Activated CD4-positive, CD25-positive, alpha-beta regulatory T cell treated with anti-CD3 and anti-CD28 coated beads, Interleukin-2, amount 50 U/mL, for 16 hours (primary cell): Measurements from ENCODE around the gene IL3RA.
"Not testable (repeated sequence)": the region's sequence is repeated elsewhere in the genome, so short reads cannot be mapped to it uniquely, and the experiment has no call there.

ENCODE experiments used
- DNase-seq: peaks from one replicate; pipeline ENCODE4 v3.0.0-alpha.2; 2020; ENCODE audit warnings: low read depth, low spot score

Gene IL3RA

GRCh38 chrX:1336331-1336943, at the start of gene IL3RA:
TSS of gene IL3RA (plus strand) at chrX:1336785. CDS start at chrX:1341766, 4,981 bp downstream.
- no peak for DNase-seq

DNA sequence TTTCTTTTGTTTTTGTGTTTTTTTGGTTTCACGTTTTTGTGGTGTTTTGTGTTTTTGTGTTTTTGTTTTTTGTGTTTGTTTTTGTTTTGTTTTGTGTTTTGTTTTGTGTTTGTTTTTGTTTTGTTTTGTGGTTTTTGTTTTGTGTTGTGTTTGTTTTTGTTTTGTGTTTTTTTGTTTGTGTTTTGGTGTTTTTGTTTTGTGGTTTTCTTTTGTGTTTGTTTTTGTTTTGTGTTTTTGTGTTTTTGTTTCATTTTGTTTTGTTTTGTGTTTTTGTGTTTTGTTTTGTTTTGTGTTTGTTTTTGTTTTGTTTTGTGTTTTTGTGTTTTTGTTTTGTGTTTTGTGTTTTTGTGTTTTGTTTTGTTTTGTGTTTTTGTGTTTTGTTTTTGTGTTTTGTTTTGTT, 47.0 kb upstream of the IL3RA start:
- DNase-seq, result no peak

DNA sequence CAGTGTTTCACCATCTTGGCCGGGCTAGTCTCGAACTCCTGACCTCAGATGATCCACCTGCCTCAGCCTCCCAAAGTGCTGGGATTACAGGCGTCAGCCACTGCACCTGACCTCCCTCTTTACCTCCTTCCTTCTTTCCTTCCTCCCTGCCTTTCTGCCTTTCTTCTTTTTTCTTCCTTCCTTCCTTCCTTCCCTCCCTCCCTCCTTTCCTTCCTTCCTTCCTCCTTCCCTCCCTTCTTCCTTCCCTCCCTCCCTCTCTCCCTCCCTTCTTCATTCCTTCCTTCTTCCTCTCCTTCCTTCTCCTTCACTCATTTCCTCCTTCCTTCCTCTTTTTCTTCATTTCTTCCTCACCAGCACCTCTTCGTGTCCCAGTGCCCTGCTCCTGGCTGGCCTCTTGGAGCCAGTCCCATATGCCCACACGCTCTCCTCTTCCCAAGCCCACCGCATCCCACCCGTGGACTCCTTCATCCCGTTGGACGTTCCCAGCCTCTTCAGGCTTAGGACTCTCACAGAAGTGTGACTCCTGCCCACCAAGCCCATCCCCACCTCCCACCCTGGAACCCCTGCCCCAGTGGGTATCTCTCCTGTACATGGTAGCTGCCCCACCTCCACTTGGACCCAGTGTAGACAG, 45.4 kb upstream of the IL3RA start:
- no peak for DNase-seq

DNA sequence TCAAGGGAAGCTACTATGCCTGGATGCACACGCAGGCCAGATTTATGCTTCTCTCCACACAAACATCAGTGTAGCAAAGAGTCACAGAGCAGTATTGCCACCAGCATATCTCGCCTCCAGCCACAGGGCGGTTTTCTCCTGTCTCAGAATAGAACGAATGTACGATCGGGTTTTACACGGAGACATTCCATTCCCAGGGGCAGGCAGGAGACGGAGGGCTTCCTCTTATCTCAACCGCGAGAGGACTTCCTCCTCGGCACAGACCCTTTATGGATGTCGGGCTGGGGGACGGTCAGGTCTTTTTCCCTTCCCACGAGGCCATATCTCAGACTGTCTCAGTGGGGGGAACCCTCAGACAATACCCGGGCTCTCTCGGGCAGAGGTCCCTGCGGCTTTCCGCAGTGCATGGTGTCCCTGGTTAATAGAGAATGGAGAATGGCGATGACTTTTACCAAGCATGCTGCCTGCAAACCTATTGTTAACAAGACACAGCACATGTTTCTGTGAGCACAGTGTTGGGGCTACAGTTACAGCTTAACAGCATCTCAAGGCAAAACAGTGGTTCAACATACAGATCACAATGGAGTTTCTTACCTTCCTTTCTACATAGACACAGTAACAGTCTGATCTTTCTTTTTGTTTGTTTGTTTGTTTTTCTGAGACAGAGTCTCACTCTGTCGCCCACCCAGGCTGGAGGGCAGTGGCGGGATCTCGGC, 43.9 kb upstream of the IL3RA start:
- no peak for DNase-seq

GRCh38 chrX:1294301-1295067, 42.1 kb upstream of the IL3RA start:
- DNase-seq, result no peak

DNA sequence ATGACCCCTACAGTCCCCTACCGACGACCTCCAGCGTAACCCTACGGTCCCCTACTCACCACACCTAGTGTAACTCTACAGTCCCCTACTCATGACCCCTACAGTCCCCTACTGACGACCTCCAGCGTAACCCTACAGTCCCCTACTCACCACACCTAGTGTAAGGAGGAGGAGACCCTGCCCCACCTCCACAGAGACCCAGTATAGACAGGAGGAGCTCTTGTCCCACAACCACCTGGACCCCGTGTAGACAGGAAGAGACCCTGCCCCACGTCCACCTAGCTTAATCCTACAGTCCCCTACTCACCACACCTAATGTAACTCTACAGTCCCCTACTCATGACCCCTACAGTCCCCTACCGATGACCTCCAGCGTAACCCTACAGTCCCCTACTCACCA, 41.0 kb upstream of the IL3RA start:
- DNase-seq, result no peak

DNA sequence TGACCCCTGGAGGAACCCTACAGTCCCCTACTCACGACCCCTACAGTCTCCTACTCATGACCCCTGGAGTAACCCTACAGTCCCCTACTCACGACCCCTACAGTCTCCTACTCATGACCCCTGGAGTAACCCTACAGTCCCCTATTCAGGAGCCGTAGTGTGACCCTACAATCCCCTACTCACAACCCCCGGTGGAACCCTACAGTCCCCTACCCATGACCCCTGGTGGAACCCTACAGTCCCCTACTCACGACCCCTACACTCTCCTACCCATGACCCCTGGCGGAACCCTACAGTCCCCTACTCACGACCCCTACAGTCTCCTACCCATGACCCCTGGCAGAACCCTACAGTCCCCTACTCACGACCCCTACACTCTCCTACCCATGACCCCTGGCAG, 39.0 kb upstream of the IL3RA start:
- DNase-seq, result not testable (repeated sequence)

GRCh38 chrX:1300449-1300848, 36.1 kb upstream of the IL3RA start:
- no peak for DNase-seq

GRCh38 chrX:1305411-1305810, 31.2 kb upstream of the IL3RA start:
- DNase-seq, result no peak

- no peak for DNase-seq
Measured at GRCh38 chrX:1306909-1307625, 29.5 kb upstream of the IL3RA start.

DNA sequence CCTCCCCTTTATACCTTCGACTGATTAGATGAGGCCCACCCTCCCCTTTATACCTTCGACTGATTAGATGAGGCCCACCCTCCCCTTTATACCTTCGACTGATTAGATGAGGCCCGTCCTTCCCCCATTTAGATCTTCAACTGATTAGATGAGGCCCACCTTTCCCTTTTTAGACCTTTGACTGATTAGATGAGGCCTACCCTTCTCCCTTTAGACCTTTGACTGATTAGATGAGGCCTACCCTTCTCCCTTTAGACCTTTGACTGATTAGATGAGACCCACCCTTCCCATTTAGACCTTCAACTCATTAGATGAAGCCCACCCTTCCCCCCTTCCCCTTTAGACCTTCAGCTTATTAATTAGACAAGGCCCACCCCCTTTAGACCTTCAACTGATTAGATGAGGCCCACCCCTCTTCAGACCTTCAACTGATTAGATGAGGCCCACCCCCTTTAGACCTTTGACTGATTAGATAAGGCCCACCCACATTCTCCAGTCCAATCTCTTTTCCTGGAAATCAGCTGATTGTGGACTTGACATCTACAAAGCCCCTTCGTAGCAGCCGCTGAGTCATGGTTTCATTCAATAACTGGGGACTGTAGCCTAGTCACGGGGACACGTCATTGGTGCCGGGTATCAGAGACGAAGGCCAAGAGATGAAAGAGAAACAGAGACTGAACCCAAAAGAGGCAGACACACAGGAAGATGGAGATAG, 28.8 kb upstream of the IL3RA start:
- no peak for DNase-seq

DNA sequence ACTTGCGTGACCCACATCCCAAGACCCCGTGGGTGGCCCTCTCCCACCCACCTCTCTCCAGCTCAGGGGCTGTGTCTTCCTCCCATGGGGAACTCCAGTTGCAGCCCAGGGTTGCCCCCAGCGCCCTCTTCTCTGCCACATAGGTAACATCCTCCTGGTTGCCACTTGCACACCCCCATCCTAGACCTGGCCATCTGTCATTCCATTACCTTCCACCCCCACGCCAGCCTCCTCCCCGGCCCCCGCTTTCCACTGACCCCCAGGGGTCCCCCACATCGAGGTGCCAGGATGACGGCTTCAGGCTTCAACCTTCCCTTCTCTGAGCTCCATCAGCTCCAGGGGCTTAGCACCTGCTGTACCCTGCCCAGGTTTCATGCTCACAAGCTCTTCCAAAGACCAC, 28.1 kb upstream of the IL3RA start:
- DNase-seq, result no peak

- DNase-seq, result not testable (repeated sequence)
Measured at GRCh38 chrX:1308917-1309316, 27.7 kb upstream of the IL3RA start.

- no peak for DNase-seq
Measured at GRCh38 chrX:1313788-1314187, 22.8 kb upstream of the IL3RA start.

DNA sequence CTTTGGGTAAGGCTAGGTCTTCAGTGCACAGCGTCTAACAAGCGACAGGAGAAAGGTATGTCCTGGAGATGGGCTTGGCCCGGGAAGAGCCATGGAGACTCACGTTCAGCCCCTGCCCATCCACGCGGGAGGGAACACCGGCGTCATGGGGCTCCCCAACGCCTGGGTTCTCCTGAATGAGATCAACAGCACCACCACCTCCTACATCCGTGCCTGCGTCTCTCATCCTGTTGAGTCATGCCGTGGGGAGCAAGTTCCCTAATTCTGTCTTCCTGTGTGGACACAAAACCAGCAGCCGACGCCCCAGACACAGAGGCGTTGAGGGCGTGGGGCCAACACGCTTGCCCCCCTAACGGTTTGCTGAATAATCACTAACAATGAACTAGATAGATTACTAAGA, 20.1 kb upstream of the IL3RA start:
- no peak for DNase-seq

DNA sequence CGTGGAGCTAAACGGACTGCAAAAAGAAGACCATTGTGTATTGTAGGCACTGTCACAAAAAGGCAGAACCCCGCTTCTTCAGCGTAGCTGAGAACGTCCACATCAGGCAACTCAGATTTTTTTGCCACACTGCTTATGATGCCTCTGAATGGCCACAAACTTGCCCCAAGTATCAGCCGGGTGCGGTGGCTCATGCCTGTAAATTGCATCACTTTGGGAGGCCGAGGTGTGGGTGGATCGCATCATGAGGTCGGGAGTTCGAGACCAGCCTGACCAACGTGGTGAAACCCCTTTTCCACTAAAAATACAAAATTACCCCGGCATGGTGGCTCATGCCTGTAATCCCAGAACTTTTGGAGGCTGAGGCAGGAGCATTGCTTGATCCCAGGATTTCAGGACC, 14.9 kb upstream of the IL3RA start:
- no peak for DNase-seq

DNA sequence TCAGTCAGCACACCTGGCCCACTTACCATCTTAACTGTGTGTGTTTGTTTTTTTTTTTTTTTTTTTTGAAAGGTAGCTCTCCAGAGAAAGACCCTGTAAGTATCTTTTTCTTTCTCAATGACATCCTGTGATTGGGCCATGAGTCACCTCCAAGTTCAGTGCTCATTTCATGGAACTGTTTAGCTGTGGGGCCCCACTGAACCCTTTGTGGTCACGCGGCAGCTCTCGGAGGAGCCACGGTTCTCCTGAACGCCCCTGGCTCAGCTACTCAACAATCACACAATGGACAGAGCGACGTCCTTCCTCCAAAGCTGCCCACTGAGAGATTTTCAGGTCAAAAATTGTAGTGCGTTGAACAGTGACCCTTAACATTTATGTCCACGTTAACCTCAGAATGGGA, 14.2 kb upstream of the IL3RA start:
- no peak for DNase-seq

DNA sequence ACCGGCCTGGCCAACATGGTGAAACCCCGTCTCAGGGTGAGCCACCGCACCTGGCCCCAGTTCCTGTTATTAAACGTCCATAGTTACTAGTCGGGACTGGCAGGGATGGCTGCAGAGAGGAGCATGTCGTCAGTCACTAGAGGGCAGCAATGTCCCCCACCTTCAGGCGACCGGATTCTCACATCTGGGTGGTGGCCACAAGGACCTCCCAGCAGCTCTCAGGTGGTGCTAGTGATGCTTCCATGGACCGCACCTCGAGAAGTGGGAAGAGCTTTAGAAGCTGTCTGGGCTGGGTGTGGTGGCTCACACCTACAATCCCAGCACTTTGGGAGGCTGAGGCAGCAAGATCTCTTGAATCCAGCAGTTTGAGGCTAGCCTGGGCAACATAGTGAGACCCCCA, 13.3 kb upstream of the IL3RA start:
- no peak for DNase-seq

DNA sequence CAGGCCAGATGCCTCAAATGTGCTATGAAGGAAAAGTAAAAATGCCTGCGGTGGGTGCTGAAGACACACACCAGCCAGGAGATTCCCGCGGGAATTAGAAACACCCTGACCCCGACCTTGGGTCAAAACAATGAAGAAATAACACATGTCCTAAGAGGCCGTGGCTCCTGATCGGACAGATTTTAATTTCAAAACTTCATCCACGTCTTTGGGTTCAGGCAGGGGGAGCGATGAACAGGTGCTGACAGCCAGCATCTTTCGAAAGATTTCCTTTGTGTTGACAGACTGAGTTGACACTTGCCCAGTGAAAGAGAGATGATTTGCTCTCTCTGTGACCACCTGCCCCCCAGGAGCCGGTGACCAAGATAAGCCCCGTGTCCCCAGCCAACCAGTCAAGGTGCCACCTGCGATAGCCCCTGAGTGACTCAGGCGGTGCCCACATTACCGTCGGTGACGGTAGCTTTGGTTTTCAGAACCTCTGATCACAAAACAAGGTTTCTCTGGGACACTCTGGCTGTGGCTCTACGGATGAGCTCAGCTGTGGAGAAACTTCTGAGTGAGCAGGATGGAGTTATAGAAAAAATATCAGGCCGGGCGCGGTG, 11.0 kb upstream of the IL3RA start:
- DNase-seq, result no peak

DNA sequence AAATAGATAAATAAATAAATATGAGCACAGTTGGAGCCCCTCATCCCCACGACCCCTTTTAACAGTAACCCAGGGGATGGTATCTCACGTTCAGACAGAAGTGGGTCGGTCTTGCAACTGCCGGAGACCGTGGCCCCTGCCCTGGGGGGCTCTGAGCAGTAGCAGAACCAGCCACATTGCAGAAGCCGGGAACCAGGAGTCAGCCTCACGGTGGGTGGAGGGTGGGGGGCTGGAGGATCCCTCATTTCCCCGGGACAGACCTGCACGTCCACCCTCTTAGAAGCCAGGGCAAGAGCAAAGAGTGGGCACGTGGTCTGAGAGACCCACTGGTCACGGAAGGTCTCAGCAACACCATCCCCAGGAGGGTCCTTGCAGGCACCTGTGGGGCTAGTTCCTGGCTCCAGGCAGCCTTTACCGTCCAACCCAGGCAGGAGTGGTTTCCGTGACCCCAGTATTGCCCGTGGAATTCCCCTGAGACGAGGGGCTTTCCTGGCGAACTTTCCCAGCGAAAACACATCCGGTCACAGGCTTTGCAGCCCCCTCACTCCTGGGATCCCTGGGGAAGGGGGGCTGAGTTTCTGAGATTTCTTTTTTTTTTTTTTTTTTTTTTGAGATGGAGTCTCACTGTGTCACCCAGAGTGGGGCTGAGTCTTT, 8.8 kb upstream of the IL3RA start:
- no peak for DNase-seq
